Measurements from ENCODE around the gene TBX20.

GRCh38 chr7:35232994-35233393, 20.9 kb downstream of the TBX20 start:
- TF ChIP-seq POLR2A (IDR thresholded peaks at IDR 0.05; ENCODE audit: low read depth, low read length) (no peak), EP300 (IDR thresholded peaks at IDR 0.05; ENCODE audit: borderline replicate concordance in 1 of 2, control insufficient read depth in 1 of 2, low read depth in 2 of 2, low read length in 2 of 2) (no peak), GABPA (IDR thresholded peaks at IDR 0.05; ENCODE audit: low read depth) (no peak), ZNF274 (IDR thresholded peaks at IDR 0.05; ENCODE audit: insufficient read depth, insufficient read length) (no peak), NBN (IDR thresholded peaks at IDR 0.05) (no peak), RFX5 (IDR thresholded peaks at IDR 0.05; ENCODE audit: low read depth, low read length) (no peak), SKIL (IDR thresholded peaks at IDR 0.05; ENCODE audit: low read depth, poor library complexity, severe bottlenecking) (no peak), ZNF592 (IDR thresholded peaks at IDR 0.05) (no peak), MYC (IDR thresholded peaks at IDR 0.05; ENCODE audit: insufficient read depth, insufficient read length, insufficient replicate concordance, low read length, severe bottlenecking) (no peak), EZH2 (IDR thresholded peaks at IDR 0.05; ENCODE audit: borderline replicate concordance, control insufficient read depth, low read depth, low read length) (no peak), CHD4 (IDR thresholded peaks at IDR 0.05) (no peak)
